K562 (cell line): ENCODE data around the gene C2orf76. TPM values are rescaled to one million over a fixed set of nuclear protein-coding genes. Genes with fewer than 3 reads are reported as not detected.

Source experiments
- AFF1 ChIP-seq, 2 experiments: fragments of 450-650 bp; IDR thresholded peaks; 2 replicates each; pipeline ENCODE4 v1.6.1; 2018; ENCODE audit warnings: mild to moderate bottlenecking in 2 of 2, low read depth in 1 of 2; ENCODE audit not compliant: partially characterized antibody in 2 of 2
- ARID3A ChIP-seq: IDR thresholded peaks from 2 replicates; pipeline ENCODE4 v1.6.1; 2012; ENCODE audit warnings: low read depth, low read length, improper control_type of control experiment, borderline replicate concordance
- HDAC6 ChIP-seq: IDR thresholded peaks from 2 replicates; pipeline ENCODE4 v1.6.1; 2012; ENCODE audit warnings: low read depth, mild to moderate bottlenecking, control low read depth, inconsistent platforms, low read length, moderate library complexity
- HEY1 ChIP-seq: fragments of 250-450 bp; sonication (Bioruptor Pico); IDR thresholded peaks from 2 replicates; pipeline ENCODE4 v1.5.0; 2020; ENCODE audit warnings: mild to moderate bottlenecking, moderate library complexity, borderline replicate concordance
- HINFP ChIP-seq: fragments of 450-650 bp; conservative IDR thresholded peaks from 2 replicates; pipeline ENCODE4 v1.6.1; 2016; ENCODE audit warnings: missing genetic modification characterization, low read depth, mild to moderate bottlenecking, control low read depth, missing compliant biosample characterization
- JUND ChIP-seq, 2 experiments: IDR thresholded peaks; 2 replicates in 1 of 2; 3 replicates in 1 of 2; pipeline ENCODE4 v1.6.1; 2011; ENCODE audit warnings: borderline replicate concordance in 2 of 2, low read depth in 2 of 2, low read length in 2 of 2, improper control_type of control experiment in 1 of 2, missing biosample characterization in 1 of 2, missing genetic modification characterization in 1 of 2, missing genetic modification reagents in 1 of 2
- PBX2 ChIP-seq, 2 experiments: IDR thresholded peaks in 1 of 2; conservative IDR thresholded peaks in 1 of 2; 2 replicates each; pipeline ENCODE4 v1.6.1; 2016; ENCODE audit warnings: low read depth in 2 of 2, mild to moderate bottlenecking in 1 of 2, missing compliant biosample characterization in 1 of 2, missing genetic modification characterization in 1 of 2, moderate library complexity in 1 of 2
- SMARCC2 ChIP-seq: fragments of 450-650 bp; IDR thresholded peaks from 2 replicates; pipeline ENCODE4 v1.6.1; 2017; ENCODE audit warnings: antibody characterized with exemption, moderate library complexity, mild to moderate bottlenecking, low read depth
- SRSF9 ChIP-seq: fragments of 200-400 bp; formaldehyde crosslinking; IDR thresholded peaks from 2 replicates; pipeline ENCODE4 v1.6.1; 2017; ENCODE audit warnings: low read depth, low read length, borderline replicate concordance
- TCF3 ChIP-seq: sonication (generic); formaldehyde crosslinking; IDR thresholded peaks from 2 replicates; pipeline ENCODE4 v1.4.0; 2020; ENCODE audit warnings: mild to moderate bottlenecking, missing genetic modification reagents
- ZNF133 ChIP-seq: fragments of 250-450 bp; sonication (Bioruptor Pico); IDR thresholded peaks from 2 replicates; pipeline ENCODE4 v1.4.0; 2020; ENCODE audit warnings: mild to moderate bottlenecking
- ZNF232 ChIP-seq: sonication (generic); formaldehyde crosslinking; IDR thresholded peaks from 2 replicates; pipeline ENCODE4 v1.8.0; 2022; ENCODE audit warnings: mild to moderate bottlenecking, missing genetic modification reagents
- ZNF311 ChIP-seq: fragments of 250-450 bp; sonication (Bioruptor Pico); IDR thresholded peaks from 2 replicates; pipeline ENCODE4 v1.4.0; 2020; ENCODE audit warnings: mild to moderate bottlenecking, moderate library complexity
- polyA plus RNA-seq, 8 experiments: library from polyadenylated mRNA; depleted of rRNA in 4 of 8; stranded (reverse) in 5 of 8; unstranded in 3 of 8; fragments of >200 nt; fragmentation: Nextera tagmentation in 2 of 8; fragmentation: Illumina TruSeq in 1 of 8; extraction: Ambion mirVana in 2 of 8; extraction: Trizol in 1 of 8; gene quantifications; 2 replicates each; pipeline versions ENCODE4 v1.2.1 to v1.2.3, GENCODE V29; 2011 to 2014; ENCODE audit warnings: inconsistent platforms in 1 of 8, missing spikeins in 1 of 8
- total RNA-seq, 7 experiments: library from RNA; depleted of rRNA in 6 of 7; stranded (reverse); fragments of >200 nt in 6 of 7; fragmentation: Illumina TruSeq in 2 of 7; extraction: Trizol in 2 of 7; gene quantifications; 2 replicates each; pipeline versions ENCODE4 v1.2.1 to v1.2.3, GENCODE V29; 2011 to 2021; ENCODE audit warnings: low replicate concordance in 1 of 7

C2orf76 gene
- total and polyA plus RNA-seq, 9 of the 15 experiments (the other 6 are each of a cell fraction or from before 2014, with no cell fraction given) = 4.8 to 26.2 (median 14.5) TPM

- no peak for TF ChIP-seq PBX2 (CRISPR knock-in tag; IDR thresholded peaks at IDR 0.05; ENCODE audit: low read depth)
- TF ChIP-seq PBX2 (tag; conservative IDR thresholded peaks at IDR 0.05; ENCODE audit: low read depth) = no peak
- no peak for TF ChIP-seq ZNF133 (CRISPR knock-in tag)
- TF ChIP-seq SMARCC2 = no peak
- no peak for TF ChIP-seq TCF3 (CRISPR knock-in tag)
- no peak for TF ChIP-seq SRSF9
- TF ChIP-seq ZNF232 = no peak
- TF ChIP-seq JUND (IDR thresholded peaks at IDR 0.05; ENCODE audit: borderline replicate concordance, low read depth, low read length) = peak; percentile 41; the same call in 1 of the 2 replicates
- TF ChIP-seq JUND (tag; IDR thresholded peaks at IDR 0.05; ENCODE audit: borderline replicate concordance, low read depth, low read length) = no peak
- no peak for TF ChIP-seq ARID3A
- no peak for TF ChIP-seq HINFP
- no peak for TF ChIP-seq AFF1 (IDR thresholded peaks at IDR 0.05; ENCODE audit: low read depth in 1 of 2, partially characterized antibody in 2 of 2)
- TF ChIP-seq HEY1 (CRISPR knock-in tag) = no peak
- TF ChIP-seq HDAC6 = no peak
- no peak for TF ChIP-seq ZNF311
Observed at GRCh38 chr2:119389615-119390306, 23.1 kb upstream of the C2orf76 start (continued).
